WERI-Rb-1 (cell line): ENCODE measurements around the gene CTNNAL1.

ENCODE experiments used
- DNase-seq: peaks from one replicate; pipeline ENCODE4 v3.0.0-alpha.2; 2020
- H3K27ac ChIP-seq: fragments of 250-450 bp; sonication (Bioruptor Pico); 2 replicates; pipeline ENCODE4 v1.5.1; 2020; ENCODE audit warnings: mild to moderate bottlenecking, moderate library complexity
- H3K27me3 ChIP-seq: fragments of 250-450 bp; sonication (Bioruptor Pico); 2 replicates; pipeline ENCODE4 v1.5.1; 2021; ENCODE audit warnings: mild to moderate bottlenecking, low read depth, moderate library complexity; ENCODE audit not compliant: insufficient read depth, severe bottlenecking
- H3K36me3 ChIP-seq: fragments of 250-450 bp; sonication (Bioruptor Pico); 2 replicates; pipeline ENCODE4 v1.5.1; 2020; ENCODE audit warnings: mild to moderate bottlenecking, moderate library complexity
- H3K4me3 ChIP-seq: 2 replicates; pipeline ENCODE4 v1.5.1; 2011; ENCODE audit warnings: low read depth, mild to moderate bottlenecking, control low read depth, low read length
- H3K9me3 ChIP-seq: fragments of 250-450 bp; sonication (Bioruptor Pico); 2 replicates; pipeline ENCODE4 v1.5.1; 2021; ENCODE audit warnings: mild to moderate bottlenecking, moderate library complexity; ENCODE audit not compliant: severe bottlenecking
- CTCF ChIP-seq: IDR thresholded peaks from 2 replicates; pipeline ENCODE4 v1.5.1; 2011; ENCODE audit warnings: low read depth, mild to moderate bottlenecking, control low read depth, inconsistent platforms, low read length

Gene CTNNAL1

GRCh38 chr9:108961151-108961550, 52.1 kb downstream of the CTNNAL1 start:
- Histone ChIP-seq H3K27ac (no peak overlapping the region), H3K27me3 (no peaks in the 10 kb centered on the region), H3K36me3 (peaks cover 66% of the 10 kb centered on the region), H3K9me3 (no peaks in the 10 kb centered on the region), H3K4me3 (no peak overlapping the region)
- TF ChIP-seq CTCF, result no peak
- no peak for DNase-seq

- H3K9me3 ChIP-seq, result no peaks in the 10 kb centered on the region
- H3K36me3 ChIP-seq, result peaks cover 60% of the 10 kb centered on the region
- no peak overlapping the region for H3K27ac ChIP-seq
- H3K4me3 ChIP-seq, result no peak overlapping the region
- no peaks in the 10 kb centered on the region for H3K27me3 ChIP-seq
- DNase-seq, result no peak
- no peak for TF ChIP-seq CTCF
These were observed 53.0 kb downstream of the CTNNAL1 start for GRCh38 chr9:108960331-108960730.

- no peak for TF ChIP-seq CTCF
- Histone ChIP-seq H3K4me3 (no peak overlapping the region), H3K9me3 (no peaks in the 10 kb centered on the region), H3K27me3 (no peaks in the 10 kb centered on the region), H3K27ac (no peak overlapping the region), H3K36me3 (peaks cover 40% of the 10 kb centered on the region)
- DNase-seq, result no peak
These were observed 56.7 kb downstream of the CTNNAL1 start for GRCh38 chr9:108956631-108957026.

- H3K27ac ChIP-seq, result no peak overlapping the region
- TF ChIP-seq CTCF, result no peak
- H3K4me3 ChIP-seq, result no peak overlapping the region
- peaks cover 40% of the 10 kb centered on the region for H3K36me3 ChIP-seq
- DNase-seq, result no peak
- no peaks in the 10 kb centered on the region for H3K9me3 ChIP-seq
- H3K27me3 ChIP-seq, result no peaks in the 10 kb centered on the region
These were observed 57.2 kb downstream of the CTNNAL1 start for GRCh38 chr9:108956022-108956630.

GRCh38 chr9:108953983-108954574, 59.2 kb downstream of the CTNNAL1 start:
- Histone ChIP-seq H3K4me3 (no peak overlapping the region), H3K9me3 (no peaks in the 10 kb centered on the region), H3K27ac (peak overlapping the region; percentile 2; the same call in 1 of the 2 replicates), H3K36me3 (peaks cover 36% of the 10 kb centered on the region), H3K27me3 (no peaks in the 10 kb centered on the region)
- TF ChIP-seq CTCF, result peak; percentile 43
- no peak for DNase-seq

GRCh38 chr9:108951578-108951977, 61.7 kb downstream of the CTNNAL1 start:
- Histone ChIP-seq H3K4me3 (no peak overlapping the region), H3K9me3 (no peaks in the 10 kb centered on the region), H3K27ac (no peak overlapping the region), H3K36me3 (peaks cover 45% of the 10 kb centered on the region), H3K27me3 (no peaks in the 10 kb centered on the region)
- no peak for TF ChIP-seq CTCF
- no peak for DNase-seq
